NCI-H82 treated with DMSO at 0.1 percent for 48 hours (cell line): Measurements from ENCODE around the gene SCPEP1.
"Not testable (repeated sequence)": the region's sequence is repeated elsewhere in the genome, so short reads cannot be mapped to it uniquely, and the experiment has no call there.

Source experiments
- DNase-seq: peaks from one replicate; lab custom pipeline; 2025; ENCODE audit not compliant: unreplicated experiment; lab: John Stamatoyannopoulos, UW

The SCPEP1 gene

DNA sequence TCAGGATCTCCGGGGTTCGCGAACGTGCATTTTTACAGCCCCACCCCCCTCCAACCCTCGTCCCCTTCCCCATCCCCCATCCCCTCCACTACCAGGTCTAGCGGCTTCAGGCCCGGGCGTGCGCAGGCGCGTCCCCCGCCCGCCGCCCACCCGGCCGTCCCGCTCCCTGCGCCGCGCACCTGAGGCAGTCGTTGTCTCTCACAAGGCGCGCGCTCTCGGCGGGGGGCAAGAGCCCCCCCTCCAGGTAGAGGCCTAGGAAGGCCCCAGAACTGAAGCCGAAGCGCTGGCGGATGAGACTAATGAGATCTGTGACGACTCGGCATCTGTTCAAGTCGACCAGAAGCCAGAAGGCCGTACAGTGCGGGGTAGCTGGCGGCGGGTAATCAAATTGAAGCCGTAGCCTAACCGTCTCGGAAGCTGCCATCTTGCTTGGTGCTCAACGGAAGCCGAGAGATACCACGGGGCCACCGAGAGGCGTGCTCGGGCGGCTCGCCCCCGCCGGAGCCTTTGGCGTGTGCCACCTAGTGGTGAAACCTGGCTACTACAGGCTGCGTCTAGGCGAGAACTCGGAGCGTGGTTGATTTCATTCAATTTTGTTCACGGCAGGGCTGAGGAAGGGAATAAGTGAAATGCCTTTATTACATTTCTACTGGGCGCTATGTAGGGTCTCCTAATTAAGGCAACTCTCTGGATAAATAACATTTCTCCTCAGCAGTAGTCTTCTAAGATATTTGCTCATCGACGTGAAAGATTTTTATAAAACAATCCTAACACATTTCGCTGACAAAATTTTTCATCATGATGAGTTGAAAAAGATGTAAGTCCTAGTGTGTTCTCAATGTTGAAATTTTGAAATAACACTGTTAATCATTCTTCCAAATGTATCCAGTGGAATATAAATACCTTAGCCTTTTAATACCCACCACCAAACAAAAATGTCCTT is 17.1 kb upstream of the SCPEP1 start, which contains the start of gene COIL:
Gene COIL, minus strand, starts transcription at position 455 of the 943 bp plus-strand sequence. Its CDS starts 31 bp downstream, at position 424.
- peak; percentile 88 for DNase-seq

DNA sequence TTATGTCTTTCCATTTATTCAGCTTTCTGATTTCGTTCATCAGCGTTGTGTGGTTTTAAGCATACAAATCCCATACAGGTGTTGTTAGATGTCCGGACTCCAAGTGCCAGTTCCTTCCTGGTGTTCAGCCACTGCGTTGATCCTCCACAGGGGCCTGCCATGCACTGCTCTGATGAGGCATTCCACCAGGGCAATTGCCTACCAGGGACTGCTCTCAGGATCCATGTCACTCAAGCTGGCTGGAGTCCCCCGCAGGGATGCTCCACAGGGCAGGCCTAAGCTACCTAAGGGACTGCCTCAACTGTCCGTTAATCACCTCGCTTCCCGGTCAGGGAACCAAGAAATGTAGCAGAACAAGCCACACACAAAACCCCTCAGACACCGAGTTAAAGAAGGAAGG is 12.7 kb upstream of the SCPEP1 start:
- not testable (repeated sequence) for DNase-seq

DNA sequence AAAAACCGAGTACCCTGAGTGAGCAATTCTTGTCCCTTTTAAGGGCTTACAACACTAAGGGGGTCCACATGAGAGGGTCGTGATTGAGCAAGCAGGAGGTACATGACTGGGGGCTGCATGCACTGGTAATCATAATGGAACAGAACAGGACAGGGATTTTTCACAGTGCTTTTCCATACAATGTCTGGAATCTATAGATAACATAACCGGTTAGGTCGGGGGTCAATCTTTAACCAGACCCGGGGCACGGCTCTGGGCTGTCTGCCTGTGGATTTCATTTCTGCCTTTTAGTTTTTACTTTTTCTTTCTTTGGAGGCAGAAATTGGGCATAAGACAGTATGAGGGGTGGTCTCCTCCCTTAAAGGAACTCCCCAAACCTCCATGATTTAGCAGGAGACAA is 12.2 kb upstream of the SCPEP1 start:
- not testable (repeated sequence) for DNase-seq

DNA sequence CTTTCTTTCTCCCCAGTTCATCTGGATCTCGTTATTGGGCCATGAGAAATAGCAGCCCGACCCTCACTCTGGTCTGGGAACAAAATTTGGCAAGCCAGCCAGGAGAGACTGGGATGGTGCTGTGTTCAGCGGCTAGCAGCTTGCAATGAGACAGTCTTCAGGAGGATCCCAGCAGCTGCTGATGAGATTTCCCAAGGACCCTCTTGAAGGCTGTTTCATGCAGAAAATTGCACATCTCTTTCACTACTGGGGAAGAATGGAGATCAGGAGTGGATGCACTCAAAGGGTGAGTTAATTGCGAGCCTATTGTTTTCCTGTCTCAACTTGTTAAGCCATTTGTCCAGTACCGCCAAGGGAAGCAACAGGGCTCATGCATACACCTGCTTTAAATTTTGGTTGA is 11.6 kb upstream of the SCPEP1 start:
- no peak for DNase-seq

- DNase-seq = no peak
Measured at GRCh38 chr17:56970974-56971373, 7.0 kb upstream of the SCPEP1 start.

DNA sequence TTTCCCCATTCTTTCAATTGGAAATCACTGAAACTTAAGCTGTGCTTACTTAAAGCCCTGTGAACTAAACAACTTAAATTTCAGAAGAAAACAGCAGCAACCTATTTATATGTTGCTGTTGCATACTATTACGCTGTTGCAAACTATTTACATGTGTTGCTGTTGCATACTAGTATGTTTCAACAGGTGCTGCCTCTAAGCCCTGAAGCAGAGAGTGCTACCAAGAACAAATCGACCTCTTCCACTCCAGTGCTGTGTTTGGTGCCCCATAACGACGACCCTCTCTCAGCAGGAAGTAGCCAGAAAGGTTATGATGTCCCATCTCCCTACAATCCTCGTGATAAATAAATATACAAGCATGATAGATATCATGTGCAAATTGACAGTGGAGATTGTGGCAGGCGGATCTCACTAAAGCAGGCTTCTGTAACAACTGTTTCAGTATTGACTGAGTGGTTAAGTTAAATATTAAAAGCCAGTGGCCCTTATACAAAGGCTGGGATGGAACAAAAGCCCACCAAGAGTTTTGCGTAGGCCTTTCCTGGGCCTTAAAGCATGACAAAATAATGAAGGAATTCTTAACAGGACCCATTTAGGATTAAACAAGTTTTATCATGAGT is 5.7 kb upstream of the SCPEP1 start:
- no peak for DNase-seq

DNA sequence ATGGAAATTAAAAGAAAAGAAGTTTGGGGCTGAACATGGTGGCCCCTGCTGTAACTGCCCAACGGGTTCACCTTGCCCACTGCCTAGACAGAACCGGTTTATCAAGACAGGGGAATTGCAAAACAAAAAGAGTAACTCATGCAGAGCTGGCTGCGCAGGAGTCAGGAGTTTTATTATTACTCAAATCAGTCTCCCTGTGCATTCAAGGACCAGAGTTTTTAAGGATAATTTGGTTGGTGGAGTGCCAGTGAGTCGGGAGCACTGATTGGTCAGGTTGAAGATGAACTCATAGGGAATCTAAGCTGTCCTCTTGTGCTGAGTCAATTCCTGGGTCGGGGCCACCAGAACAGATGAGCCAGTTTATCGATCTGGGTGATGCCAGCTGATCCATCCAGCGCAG is 4.4 kb upstream of the SCPEP1 start:
- no peak for DNase-seq

- no peak for DNase-seq
Measured at GRCh38 chr17:56974055-56974454, 3.9 kb upstream of the SCPEP1 start.

DNA sequence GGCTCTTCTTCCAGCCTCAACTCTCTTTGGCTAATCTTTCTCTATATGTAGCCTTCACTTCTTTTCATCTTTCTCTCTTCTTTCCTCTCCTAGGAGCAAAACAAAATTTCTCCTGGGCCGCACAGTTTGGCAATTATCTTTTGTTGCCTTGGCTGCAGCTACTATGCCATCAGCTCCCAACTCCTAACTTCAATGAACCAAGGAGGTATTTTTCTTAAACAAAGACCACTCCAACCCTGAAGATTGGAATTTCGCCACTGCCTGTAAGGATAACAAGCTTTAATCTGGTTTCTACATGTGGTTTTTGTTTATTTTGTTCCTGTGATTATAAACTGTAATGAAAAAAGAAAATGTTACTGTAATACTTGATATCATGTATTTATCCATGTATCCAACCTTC is 2.3 kb upstream of the SCPEP1 start:
- DNase-seq = no peak

DNA sequence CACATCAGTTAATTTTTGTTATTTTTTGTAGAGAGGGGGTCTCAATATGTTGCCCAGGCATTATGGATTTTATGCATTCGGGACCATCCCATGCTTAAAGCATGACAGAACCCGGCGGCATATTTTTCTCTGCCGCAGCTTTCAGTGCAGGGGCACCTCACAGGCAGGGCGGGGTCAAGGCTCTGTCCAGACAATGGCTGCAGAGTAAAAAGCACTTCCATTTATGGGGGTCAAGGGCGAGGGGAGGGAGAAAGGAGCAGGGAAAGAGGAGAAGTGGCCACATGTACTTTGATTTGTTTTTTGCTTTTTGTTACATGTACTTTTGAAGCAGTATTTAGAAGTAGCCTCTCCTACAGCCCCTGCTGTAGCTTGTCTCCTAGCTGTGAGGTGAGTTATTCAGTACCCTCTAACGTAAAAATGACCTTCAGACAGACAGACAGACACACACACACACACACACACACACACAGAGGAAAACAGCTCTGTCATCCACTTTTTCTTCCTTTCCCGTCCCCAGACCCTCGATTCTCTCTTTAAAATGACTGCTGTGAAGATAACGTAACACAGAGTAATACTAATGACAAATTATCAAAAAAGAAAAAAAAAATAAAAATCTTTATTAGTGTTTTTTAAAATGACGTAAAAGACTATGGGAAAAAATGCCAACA is 856 bp upstream of the SCPEP1 start:
- no peak for DNase-seq

- no peak for DNase-seq
Measured at GRCh38 chr17:56978441-56979090, 635 bp downstream of the SCPEP1 start.

DNA sequence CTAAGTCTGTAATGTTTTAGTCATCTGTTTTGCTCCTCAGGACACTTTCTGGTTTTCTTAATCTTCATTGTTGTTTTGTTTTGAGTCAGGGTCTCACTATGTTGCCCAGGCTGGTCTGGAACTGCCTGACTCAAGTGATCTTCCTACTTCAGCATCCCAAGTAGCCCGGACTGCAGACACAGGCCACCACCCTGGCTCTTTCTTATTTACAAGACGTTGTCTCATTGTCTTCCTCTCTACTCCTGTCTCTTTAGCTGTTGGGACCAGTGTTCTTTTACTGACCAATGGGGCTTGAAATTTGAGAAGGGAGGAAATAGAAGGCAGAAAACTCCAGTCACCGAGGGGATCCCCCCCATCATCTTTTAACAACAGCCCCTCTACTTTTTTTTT is 1.2 kb downstream of the SCPEP1 start:
- no peak for DNase-seq

DNA sequence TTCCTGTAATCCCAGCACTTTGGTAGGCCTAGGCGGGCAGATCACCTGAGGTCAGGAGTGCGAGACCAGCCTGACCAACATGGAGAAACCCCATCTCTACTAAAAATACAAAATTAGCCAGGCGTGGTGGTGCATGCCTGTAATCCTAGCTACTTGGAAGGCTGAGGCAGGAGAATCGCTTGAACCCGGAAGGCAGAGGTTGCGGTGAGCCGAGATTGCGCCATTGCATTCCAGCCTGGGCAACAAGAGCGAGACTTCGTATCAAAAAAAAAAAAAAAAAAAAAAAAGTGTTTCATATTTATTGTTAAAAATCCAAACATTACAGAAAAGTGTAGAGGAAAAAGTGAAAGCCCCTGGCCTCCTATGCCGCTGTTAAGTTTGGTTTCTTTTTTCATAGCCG is 2.6 kb downstream of the SCPEP1 start:
- DNase-seq = not testable (repeated sequence)

GRCh38 chr17:56982312-56982711 is 4.4 kb downstream of the SCPEP1 start:
- DNase-seq = no peak

- DNase-seq = no peak
Measured at GRCh38 chr17:56983366-56983765, 5.4 kb downstream of the SCPEP1 start.

DNA sequence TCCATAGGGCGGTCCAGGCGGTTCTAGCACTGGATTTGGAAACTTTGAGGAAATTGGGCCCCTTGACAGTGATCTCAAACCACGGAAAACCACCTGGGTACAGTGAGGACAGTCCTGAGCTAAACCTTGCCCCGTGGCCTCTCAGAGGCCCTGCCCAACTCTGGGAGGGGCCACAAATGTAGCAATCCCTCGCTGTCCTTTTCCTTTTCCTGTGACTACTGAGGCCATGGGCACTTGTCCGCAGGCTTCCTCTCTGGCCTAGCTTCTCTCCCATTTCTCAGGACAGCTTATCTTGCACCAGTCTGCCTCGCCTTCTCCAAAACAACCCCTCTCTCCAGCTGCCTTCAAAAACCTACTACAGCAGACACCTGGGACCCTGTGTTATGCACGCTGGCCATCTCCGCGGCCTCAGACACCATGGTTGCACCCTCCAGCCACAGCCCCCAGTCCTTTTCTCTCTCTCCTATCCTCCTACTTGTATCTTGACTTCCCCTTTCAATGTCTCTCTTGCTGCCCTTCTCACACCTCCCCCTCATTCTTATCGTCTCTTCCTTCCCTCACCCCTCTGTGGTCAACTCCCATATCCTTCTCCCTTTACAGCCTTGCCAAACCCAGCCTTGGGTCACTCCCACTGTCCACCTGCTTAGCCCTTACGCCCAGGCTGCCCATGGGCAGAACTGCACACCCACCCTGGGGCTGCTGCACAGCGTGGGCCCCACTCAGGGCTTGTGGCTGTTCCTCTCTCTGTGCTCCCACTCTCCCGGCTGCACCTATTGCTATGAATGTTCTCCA is 7.6 kb downstream of the SCPEP1 start:
- no peak for DNase-seq

GRCh38 chr17:56987283-56987834 is 9.4 kb downstream of the SCPEP1 start:
- no peak for DNase-seq

- DNase-seq = no peak
Measured at GRCh38 chr17:56988901-56989572, 11.1 kb downstream of the SCPEP1 start.

DNA sequence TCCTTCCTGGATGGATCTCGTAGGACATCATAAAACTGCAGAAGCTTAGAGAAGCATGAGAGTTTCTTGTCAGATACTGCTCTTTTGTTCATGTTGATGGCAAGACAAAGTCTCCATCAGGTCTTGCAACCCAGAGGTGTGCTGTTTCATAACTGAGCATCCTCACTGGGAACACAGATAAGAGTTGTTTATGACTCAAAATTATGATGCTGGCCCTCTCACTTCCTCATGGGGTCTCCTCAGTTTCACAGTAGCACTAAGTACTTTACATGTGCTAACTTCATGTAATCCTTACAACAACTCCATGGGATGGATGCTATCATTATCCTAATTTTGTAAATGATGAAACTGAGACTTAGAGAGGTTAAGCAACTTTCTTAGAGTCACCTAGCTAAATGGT is 14.4 kb downstream of the SCPEP1 start:
- DNase-seq = no peak
